ENCODE measurements around the gene STX17.
A peak's percentile ranks its signal among the peaks of the same experiment; 100 is the strongest.

The STX17 gene

DNA sequence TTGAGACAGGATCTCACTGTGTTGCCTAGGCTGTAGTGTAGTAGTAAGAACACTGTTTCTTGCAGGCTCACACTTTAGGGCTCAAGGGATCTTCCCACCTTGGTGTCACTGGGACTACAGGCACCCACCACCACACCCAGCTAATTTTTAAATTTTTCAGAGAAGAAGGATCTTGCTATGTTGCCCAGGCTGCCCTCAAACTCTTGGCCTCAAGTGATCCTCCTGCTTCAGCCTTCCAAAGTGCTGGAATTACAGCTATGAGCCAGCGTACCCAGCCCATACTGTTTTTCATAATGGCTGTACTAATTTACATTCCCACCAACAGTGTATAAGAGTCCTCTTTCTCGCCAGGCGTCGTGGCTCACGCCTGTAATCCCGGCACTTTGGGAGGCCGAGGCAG lies 5.1 kb downstream of the STX17 start:
- DNase-seq: no peak

DNA sequence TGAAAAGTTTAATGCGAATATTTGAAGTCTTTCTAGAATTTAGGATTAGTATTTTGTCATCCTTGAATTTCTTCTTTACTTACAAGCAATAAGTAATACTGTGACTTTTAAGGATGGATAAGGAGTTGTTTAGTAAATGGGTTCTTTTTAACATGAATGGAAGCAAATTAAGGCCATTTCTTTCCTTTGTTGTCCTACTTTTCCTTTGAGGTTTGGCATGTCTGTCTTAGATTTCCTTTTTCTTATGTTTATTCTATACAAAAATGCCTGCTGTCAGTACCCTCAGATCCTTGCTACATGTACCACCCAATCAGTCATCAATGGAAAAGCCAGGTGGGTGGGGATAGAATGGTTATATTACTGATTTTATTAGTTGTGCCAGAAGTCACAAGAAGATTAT lies 10.2 kb downstream of the STX17 start:
- DNase-seq: no peak

DNA sequence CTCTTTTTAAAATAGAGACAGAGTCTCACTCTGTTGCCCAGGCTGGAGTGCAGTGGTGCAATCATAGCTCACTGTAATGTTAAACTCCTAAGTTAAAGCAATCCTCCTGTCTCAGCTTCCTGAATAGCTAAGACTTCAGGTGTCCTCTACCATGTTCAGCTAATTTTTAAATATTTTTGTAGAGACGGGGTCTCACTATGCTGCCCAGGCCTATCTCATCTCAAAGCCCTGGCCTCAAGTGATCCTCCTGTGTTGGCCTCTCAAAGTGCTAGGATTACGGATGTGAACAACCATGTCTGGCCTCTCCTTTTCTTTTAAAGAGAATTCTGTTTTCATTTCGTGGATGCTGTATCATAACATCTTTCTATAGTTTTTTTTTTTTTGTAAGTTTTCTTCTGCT lies 11.7 kb downstream of the STX17 start:
- no peak for DNase-seq

DNA sequence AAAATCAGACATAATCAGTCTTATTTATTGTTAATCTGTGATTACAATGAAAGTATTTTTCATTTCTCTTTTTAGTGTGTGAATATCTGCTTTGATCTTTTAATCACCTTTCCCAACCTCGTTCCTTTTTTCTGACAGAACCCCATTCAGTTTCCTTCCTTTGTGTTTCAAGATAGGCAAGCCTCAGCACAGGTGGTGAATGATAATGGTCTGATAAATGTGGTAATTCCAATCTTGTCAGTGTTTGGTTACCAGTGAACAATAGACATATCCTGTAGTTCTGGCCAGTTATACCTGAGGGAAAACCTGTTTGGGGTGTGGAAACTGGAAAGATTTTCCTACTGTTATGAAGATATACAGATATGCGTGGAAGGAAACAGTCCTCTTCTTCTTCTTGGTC lies 13.5 kb downstream of the STX17 start:
- no peak for DNase-seq

DNA sequence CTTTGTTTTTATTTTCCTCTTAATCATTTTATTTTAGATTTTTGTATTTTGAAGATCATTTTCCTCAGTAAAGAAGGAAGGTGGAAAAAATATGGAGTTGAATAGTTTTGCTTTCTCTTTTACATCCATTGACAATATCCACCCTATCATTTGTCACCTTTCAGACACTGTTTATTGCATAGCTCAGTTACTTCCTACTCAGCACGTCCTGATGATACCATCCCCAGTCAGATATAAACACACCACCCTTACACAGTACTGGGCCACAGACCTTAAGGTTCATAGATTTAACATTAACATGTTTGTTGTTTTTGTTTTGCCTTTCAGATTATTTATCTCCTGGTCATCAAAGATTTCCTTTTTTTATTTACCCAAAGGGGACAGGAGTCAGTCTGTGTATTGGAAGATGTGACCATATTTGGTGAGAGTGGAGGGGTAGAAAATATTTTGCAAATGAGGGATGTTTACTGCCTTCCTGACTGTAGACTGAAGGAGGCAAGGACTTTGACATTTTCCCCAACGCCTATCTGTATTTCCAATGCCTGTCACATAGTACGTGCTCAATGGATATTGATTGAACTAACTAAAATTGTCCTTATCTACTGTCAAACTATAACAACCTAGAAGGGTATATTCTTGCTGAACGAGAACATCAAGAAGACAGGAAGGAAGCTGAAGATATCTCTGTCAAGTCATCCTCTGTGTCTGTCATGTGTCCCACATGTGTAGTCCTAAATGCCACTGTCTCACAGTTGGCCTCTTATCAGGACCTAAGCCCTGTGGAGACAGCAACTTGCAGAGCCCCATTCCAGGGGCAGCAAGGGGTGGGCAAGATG lies 15.6 kb downstream of the STX17 start:
- no peak for DNase-seq

DNA sequence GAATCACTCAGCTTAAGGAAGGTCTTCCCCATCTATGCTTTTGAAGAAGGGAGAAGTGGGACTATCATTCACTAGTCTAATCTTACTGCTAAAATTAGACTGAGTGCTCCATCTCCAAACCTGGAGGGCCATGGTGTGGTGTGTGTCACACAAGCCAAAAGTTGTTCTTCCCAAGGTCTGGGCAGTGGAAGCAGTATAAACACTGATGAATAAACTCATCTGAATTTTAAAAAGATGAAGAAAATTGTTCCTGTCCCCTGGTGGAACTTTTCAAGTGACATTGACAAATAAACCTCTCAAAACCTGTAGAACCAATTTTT lies 16.2 kb downstream of the STX17 start:
- no peak for DNase-seq

DNA sequence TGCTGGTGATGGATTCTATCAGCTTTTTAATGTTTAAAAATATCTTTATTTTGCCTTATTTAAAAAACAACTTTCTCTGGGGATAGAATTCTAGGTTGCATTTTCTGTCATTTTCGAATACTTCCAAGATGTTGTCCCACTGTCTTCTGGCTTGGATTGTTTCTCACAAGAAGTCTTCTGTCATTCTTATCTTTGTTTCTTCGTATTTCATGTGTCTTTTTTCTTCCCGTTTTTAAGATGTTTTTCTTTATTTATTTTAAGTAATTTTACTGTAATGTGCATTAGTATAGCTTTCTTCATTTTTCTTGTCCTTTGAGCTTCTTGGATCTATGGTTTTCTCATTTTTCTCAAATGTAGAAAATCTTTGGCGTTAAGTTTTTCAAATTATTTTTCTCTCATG lies 19.1 kb downstream of the STX17 start:
- no peak for DNase-seq

DNA sequence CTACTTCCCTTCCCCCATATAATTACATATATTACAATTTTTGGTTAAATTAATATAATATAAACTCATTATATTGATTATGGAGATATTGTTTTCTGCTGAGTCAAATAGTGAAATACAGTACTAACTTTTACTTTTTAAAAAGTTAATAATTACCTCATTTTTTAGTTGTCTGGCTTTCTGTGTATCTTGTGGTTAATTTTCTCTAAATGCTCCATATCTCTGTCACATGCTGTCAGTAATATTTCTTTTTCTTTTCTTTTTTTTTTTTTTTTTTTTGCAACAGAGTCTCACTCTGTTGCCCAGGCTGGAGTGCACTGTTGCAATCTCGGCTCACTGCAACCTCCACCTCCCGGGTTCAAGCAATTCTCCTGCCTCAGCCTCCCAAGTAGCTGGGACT lies 23.2 kb downstream of the STX17 start:
- no peak for DNase-seq

DNA sequence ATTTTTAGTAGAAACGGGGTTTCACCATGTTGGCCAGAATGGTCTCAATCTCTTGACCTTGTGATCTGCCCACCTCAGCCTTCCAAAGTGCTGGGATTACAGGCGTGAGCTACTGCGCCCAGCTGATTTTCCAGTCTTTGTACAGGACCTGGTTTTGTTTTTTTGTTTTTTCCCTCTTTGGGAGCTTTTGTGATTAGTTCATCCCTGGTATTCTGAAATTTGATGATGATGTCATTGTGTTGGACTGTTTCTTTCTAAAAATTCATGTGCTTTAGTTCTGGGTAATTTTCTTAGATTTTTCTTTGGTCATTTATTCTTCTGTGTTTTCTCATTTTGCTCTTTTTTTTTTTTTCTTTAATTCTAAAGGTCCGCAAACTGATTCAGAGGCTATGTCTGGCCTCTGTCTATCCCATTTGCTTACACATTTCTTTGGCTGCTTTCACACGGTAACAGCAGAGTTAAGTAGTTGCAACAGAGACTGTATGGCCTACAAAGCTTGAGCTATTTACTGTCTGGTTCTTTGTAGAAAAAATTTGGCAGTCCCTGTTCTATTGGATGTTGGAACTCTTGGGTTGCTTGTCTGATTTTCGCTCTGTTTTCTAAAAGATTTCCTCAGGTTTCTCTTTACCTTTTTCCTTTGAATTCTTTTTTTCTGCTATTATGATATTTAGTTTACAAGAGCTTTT lies 24.8 kb downstream of the STX17 start:
- DNase-seq: no peak

DNA sequence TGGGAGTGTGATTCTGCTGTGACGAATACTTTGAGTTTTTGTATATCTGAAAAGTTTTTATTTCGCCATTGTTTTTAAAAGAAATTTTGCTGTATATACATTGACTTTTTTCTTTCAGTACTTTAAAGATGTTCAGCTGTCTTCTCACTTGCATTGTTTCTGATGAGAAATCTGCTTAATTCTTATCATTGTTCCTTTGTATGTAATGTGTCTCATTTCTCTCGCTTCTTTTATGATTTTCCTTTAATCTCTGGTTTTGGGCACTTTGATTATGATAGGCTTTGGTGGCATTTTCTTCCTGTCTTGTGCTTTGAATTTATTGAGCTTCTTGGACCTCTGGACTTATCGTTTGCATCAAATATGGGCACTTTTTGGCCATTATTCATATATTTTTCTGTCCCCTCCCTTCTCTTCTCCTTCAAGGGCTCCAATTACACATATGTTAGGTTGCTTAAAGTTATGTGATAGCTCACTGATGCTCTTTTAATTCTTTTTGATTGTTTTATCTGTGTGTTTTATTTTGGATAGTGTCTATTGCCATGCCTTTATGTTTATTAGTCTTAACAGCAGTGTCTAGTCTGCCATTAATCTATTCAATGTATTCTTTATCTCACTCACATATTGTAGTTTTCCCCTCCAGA lies 30.6 kb downstream of the STX17 start:
- DNase-seq: no peak

DNA sequence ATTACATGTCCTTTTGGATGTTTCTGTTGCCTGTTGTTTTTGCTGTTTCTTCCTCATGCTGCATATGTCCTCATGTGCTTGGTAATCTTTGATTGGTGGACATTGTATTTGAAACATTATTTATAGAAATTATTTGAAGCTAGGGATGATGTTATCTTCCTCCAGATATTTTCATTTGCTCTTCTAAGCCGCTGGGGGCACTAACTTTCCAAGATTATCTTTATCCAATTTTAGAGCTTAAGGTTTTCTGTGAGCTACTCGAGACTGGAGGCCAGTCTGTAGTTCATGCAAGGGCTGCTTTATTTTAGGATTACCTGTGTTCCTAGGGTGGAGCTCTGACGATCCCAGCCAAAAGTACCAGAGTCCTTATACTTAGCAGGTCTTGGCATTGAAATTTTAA lies 40.9 kb downstream of the STX17 start:
- peak; percentile 6 to 56 for DNase-seq

DNA sequence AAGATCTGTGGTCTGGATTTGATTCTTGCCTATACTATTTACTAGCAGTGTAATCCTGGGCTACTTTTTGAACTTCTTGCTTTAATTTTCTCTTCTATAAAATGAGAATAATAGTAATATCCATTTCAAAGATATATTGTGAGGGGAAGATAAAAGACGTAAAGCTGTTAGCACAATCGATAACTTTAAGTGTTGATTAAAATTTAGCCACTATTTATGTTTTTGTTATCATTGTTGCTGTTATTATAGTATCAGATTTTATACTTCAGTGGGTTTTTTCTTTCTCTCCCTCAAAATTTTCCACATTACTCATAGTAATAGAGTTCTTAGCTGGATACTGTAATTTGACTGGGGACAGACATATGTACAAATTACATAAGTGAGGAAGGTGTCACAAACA lies 42.0 kb downstream of the STX17 start:
- DNase-seq: no peak

DNA sequence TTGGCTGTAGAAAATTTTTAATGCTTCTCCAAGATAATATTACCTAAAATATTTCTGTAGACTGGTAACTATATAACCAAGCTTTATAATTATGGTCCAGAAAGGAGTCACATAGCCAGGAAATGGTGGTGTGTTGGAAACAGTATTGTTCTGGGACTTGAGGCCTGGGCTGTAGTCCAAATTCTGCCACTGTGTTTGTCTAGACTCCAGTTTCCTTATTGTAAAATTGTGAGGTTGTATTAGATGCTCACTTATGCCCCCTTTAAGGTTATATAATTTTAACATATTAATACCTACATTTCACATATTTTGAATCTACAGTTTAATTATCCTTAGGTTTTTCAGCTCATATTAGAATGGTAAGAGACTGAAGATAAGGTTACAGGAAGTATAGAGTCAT lies 42.4 kb downstream of the STX17 start:
- no peak for DNase-seq

DNA sequence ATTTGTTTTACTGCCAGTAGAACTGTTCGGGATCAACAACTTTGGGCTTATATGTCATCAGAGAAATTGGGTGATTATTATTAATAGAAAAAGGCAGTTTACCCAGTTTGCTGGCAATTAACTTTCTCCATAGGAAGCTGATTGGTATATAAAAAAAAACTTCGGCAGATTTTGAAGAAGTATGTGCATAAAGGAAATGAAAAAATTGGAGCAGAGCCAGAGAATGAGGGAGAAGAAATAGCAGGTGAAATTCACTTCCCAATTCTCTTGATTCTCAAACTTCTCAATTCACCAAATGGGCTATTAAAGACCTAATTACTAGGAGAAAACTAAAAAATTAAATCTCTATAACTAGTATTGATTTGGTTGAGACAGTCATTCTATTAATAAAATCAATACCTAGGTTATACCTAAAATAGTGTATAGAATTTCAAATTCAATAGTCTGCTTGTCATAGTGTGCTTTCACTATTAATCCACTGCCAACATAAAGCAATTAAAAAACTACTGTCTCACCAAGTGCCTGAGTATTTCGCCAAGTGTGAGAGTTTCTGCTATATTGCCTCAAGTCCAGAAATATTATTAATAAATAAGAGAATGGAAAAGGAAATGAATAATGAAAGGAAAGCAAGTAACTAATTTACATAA lies 47.5 kb downstream of the STX17 start:
- DNase-seq: no peak

DNA sequence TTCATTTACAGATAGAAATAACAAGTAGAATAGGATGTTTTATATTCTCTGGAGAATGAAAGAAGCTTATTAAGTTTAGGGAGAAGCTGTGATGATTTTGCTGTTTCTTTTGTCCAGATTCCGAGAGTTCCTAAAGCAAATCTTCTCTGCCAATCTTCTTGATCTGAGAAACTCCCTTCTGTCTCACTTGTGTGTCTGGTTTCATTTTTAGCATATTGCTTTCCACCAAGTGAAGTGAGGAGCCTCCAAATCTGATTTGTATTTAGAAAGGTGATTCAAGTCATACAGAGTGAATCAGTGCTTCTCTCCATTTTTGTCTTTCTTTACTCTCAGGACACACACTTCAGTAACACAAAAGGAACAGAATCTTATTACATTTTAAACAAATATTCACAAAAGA lies 48.4 kb downstream of the STX17 start:
- no peak for DNase-seq

DNA sequence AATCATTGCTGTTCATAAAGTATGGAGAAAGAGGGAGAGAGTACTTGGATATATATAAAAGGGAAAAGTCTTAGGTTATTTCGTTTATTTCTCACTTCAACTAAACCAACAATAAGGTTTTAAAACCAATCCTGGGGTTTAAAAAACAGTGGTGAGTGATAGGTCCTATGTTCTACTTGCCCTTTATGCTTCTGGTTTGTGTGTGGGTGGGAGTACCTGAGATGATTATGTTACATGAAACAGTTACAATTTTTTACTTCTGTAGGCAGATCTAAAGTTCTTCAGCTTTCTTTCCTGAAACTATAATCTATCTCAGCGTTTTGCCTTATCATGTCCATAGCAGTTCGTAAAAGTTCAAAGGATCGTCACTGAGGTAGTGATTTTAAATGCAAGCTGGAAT lies 49.2 kb downstream of the STX17 start:
- DNase-seq: no peak

DNA sequence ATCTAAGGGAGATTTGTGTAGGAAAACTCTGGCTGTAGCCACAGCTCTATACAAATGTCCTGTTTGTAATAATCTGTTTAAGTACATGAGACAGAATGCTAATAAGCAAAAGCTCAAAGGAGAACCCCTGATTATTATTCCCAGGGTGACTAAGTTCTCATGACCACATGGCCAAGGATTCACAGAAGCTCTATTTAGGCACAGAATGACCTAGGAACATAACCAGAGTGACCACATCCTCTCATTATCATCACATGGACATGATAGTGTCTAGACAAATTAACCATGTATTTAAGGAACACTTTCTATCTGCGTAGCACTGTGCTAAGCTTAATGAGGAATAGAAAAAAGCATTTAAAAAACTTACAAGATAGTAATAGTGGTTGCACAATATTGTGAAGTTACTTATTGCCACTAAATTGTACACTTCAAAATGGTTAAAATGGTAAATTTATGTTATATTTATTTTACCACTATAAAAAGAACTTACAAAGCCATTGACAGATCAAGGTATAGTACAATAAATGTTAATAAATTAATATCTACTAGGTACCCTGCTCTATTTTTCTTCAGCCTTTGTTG lies 56.3 kb downstream of the STX17 start:
- DNase-seq: no peak

DNA sequence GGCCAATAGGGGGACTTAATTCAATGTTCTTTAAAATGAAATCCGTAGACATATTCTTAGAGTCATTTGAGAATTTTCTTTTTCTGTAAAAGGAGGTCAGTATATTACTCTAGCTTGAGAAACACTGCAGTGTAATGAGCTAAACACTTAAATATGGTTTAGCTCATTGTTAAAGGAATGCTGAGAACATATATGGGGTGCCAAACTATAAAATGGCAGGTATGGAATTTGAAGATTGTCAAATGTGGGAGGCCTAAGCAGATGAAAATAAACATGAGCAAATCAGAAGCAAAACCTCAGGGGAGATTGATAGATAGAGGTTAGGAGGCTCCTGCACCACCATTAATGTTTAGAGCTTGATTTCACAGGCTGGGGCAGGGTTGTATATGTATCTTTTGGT lies 57.9 kb downstream of the STX17 start:
- DNase-seq: no peak

DNA sequence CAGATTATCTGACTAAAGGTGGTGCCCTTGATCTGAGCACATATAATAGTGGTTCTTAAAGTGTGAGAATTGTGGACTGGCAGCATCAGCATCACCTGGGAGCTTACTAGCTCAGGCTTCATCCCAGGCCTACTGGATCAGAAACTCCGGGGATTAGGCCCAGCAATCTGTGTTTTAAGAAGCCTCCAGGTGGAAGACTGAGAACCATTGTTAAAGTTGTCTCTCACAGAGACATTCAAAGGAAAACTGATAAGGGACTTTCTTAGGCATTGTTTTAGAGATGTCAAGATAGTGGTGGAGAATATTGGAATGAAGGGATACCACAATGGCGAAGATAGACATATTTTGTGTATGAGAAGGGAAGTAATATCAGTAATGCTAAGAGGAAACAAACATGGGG lies 59.5 kb downstream of the STX17 start:
- DNase-seq: no peak

DNA sequence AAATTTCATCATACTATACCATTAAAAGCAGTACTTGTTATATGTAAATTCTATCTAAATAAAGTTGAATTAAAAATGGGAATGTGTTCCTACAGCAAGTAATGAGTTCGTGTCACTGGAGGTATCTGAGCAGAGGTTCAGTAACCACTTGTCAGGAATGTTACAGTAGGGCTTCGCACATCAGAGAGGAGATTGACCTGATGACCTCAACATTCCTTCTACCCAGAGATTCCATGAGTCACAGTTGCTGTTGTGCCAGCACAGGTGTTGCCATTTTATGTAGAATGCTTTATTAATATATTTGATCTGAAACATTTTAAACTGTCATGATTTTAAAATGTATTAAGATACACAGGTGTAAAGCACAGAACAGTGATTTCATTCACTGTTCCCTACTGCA lies 60.3 kb downstream of the STX17 start:
- DNase-seq: no peak

DNA sequence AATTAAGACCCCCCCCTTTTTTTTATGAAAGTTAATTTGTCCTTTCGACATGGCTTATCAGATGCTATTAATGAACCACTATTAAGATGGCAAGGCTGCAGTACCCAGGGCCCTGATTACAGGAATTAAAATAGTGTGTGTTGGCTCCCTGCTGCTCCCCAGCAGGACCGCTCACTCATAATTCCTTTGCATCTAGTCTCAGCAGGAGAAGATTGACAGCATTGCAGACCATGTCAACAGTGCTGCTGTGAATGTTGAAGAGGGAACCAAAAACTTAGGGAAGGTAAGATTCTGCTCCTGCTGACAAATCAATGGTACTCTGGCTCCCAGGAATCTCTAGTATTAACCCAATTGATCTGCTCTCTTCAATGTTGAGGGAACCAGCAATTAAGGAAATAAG lies 61.0 kb downstream of the STX17 start:
- no peak for DNase-seq

DNA sequence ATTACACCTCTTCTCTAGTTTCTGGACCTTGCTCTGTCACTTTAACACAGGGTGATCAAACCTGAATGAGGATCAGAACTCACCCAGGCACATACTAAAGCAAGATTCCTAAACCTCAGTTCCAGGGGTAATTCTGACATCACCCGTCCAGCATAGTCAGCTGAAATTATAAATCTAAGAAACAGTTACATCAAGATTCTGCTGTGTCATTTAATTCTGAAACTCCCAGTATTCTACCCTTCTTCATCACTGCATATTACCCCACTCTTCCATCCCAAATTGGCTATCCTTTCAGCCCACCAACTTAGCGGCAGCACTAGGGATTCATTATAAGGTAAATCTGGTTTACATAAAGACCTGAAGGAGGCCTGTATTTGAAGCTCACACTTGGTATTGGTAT lies 64.0 kb downstream of the STX17 start:
- no peak for DNase-seq

DNA sequence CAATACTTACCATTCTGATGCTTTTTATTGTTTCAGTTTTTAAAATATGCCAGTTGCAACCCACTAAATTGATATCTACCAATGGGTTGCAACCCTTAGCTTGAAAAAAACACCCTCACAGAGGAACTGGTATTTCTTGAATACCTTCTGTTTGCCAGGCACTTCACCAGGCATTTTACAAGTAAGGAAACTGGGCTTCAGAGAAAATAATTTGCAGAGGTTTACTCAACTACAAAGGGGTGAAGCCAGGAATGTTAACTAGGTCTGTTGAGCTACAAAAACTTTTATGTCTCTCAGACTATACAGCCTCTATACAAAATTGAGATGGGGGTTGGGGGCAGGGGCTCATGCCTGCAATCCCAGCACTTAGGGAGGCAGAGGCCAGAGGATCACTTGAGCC lies 65.0 kb downstream of the STX17 start:
- no peak for DNase-seq

DNA sequence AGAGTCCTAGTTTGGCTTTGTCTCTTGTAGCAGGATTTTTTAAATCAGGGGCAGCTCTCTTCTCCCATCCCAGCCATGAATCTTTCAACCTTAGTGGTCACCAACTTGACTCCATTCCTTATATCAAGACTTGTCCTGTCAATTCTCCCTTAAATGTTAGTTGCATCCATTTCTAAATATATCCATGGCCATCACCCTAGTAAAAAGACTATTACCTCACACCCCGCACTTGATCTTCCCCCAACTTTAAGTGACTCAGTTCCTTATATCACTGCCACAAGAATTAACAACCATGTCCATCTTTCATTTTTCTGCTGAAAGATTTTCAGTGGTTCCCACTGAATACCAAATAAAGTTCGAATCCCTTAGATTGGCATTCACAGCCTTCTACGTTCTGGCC lies 67.0 kb downstream of the STX17 start:
- DNase-seq: no peak
